GM12873 (cell line): ENCODE data around the gene FIGN.

Experiments
- TF ChIP-seq, protein P1 (sequence below): IDR thresholded peaks from 2 replicates; pipeline ENCODE4 v1.5.1; 2012; ENCODE audit warnings: low read depth, mild to moderate bottlenecking, moderate library complexity, low read length, control low read depth; ENCODE audit not compliant: insufficient read depth; ENCODE audit errors: missing control alignments

The FIGN gene

DNA sequence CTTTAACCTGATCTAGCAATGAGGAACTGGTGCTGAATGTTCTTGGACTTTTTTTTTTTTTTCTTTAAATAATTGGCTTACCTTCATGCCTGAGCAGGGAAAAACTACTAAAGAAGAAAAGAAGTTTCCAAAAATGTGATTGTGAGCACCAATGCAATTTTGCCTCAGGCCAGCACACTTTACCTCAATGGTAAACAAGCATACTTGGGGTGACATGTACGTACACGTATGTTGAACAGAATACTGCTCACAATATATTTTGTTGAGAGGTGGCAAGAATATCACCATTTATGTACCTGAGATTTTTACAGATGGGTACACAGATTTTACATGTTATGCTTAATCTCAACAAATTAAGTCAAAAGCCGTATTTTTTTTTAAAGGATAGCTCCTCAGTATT lies 144.3 kb downstream of the FIGN start:
- TF ChIP-seq, protein P1, sequence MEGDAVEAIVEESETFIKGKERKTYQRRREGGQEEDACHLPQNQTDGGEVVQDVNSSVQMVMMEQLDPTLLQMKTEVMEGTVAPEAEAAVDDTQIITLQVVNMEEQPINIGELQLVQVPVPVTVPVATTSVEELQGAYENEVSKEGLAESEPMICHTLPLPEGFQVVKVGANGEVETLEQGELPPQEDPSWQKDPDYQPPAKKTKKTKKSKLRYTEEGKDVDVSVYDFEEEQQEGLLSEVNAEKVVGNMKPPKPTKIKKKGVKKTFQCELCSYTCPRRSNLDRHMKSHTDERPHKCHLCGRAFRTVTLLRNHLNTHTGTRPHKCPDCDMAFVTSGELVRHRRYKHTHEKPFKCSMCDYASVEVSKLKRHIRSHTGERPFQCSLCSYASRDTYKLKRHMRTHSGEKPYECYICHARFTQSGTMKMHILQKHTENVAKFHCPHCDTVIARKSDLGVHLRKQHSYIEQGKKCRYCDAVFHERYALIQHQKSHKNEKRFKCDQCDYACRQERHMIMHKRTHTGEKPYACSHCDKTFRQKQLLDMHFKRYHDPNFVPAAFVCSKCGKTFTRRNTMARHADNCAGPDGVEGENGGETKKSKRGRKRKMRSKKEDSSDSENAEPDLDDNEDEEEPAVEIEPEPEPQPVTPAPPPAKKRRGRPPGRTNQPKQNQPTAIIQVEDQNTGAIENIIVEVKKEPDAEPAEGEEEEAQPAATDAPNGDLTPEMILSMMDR = no peak

DNA sequence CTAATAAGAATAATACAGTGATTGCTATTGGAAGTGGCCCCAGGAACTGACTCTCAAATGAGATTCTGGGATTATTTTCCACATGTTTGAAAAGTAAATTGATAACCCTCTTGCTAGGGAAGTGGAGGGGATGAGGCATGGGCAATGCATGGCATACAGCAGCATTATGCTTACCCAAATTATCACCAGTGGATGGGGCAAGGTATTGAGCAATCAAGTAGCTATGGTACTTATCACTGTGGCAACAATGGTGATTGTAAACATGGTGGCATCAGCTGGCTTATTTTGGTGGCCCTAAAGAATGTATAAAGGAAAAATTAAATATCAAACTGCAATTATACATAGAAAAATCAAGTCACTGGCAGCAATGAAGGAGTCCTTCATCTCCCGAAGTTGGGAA lies 155.1 kb downstream of the FIGN start:
- TF ChIP-seq, protein P1 = no peak

DNA sequence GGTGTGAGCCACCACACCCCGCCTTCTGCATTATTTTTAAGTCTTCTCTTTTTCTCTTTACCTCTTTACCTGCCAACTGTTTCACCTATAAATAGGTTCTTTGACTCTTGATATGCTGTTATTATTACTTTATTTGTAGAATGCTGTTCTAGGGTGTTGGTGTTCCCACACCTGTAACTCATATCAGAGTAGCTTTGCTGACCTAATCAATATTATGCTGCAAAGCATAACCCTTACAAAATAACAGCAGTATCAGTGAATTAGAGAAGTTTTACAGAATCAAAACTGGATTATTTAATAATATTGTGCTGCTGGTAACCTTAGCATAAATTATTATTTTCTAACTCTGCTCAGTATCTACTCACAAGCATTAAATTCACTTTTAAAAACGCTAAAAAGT lies 161.5 kb downstream of the FIGN start:
- TF ChIP-seq, protein P1 = no peak

DNA sequence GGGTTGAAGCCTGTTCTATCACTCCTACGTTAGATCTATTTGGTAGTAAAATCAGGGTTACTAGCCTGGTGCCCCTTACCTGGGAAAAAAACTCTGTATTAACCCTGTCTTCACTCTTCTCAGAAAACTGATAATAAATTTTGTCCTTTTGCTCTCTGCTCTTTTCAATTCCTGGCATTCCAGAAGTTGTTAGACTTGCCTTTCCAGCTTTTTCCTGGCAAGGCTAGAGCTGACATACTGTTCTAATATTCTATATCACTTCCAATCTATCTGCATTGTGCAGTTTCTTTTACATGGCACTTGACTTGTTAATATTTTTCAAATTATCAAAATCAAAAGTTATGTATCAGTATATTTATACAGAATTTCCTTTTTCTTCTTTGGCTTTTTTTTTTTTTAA lies 162.2 kb downstream of the FIGN start:
- TF ChIP-seq, protein P1 = no peak

DNA sequence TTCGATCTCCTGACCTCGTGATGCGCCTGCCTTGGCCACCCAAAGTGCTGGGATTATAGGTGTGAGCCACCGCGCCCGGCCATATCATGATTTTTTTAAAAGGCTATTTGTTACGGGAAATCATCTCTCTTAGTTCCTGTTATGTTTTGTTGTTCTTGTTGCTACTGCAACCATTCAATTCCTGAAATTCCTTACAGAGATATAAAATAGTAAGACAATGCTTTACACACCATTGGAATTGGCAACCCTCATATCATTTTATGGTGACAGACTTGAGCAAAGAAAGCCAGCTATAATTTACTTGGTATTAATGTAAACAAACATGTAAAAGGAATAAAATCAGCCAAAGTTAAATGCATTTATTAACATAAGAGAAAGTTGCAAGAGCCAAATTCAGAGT lies 163.0 kb downstream of the FIGN start:
- TF ChIP-seq, protein P1 = no peak

DNA sequence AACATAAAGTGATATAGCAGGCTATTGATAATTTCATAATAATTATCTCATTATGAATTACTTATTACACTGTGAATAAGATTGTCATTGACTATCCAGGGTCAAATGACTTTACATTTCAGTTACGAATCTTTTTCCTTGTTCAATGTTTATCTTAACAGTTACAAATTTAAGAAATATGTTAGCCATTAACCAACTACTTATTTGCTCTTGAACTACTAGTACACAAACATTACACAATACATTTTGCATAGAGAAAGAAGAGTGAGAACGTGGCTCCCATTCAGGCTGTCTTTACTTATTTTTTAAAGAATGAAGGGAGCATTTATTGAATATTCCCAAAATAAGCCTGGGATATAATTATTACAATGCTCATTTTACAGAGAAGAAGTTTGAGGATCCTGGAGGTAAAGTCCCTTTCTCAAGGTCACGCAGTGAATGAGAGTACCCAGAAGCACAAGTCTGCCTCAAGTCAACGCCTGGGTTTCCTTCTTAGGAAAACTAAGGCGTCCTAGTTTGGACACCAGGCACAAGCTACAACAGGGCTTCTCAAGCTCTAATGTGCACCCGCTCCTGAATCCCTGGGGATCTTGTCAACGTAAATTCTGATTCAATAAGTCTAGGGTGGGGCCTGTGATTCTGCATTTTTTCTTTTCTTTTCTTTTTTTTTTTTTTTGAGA lies 164.2 kb downstream of the FIGN start:
- TF ChIP-seq, protein P1 = no peak

DNA sequence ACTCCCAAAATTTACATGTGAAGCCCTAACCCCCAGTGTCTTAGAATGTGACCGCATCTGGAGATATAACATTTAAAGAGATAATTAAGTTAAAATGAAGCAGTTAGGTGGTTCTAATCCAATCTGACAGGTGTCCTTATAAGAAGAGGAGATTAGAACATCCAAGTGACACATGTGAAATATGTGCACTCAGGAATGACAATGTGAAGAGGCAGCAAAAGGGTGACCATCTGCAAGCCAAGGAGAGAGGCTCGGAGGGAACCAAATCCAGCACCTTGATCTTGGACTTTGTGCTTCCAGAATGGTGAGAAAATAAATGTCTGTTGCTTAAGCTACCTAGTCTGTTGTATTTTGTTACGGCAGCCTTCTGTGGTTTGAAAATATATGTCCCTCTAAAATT lies 165.4 kb downstream of the FIGN start:
- TF ChIP-seq, protein P1 = no peak
